Measurements from ENCODE around the gene SCN9A.
"Not testable (repeated sequence)": the region's sequence is repeated elsewhere in the genome, so short reads cannot be mapped to it uniquely, and the experiment has no call there.

GRCh38 chr2:166209944-166210343 is 165.8 kb downstream of the SCN9A start:
- not testable (repeated sequence) for TF ChIP-seq JUND (IDR thresholded peaks at IDR 0.05); POLR2AphosphoS5 (IDR thresholded peaks at IDR 0.05; ENCODE audit: low read depth, low read length); ATF3 (IDR thresholded peaks at IDR 0.05); EZH2phosphoT487 (IDR thresholded peaks at IDR 0.05; ENCODE audit: borderline replicate concordance); POLR2A (IDR thresholded peaks at IDR 0.05; ENCODE audit: borderline replicate concordance, extremely low read depth, insufficient read depth, insufficient read length); MAX (IDR thresholded peaks at IDR 0.05); RAD21 (IDR thresholded peaks at IDR 0.05; ENCODE audit: low read depth); ZNF274 (IDR thresholded peaks at IDR 0.05; ENCODE audit: low read depth, low read length)
- TF ChIP-seq, protein P1, sequence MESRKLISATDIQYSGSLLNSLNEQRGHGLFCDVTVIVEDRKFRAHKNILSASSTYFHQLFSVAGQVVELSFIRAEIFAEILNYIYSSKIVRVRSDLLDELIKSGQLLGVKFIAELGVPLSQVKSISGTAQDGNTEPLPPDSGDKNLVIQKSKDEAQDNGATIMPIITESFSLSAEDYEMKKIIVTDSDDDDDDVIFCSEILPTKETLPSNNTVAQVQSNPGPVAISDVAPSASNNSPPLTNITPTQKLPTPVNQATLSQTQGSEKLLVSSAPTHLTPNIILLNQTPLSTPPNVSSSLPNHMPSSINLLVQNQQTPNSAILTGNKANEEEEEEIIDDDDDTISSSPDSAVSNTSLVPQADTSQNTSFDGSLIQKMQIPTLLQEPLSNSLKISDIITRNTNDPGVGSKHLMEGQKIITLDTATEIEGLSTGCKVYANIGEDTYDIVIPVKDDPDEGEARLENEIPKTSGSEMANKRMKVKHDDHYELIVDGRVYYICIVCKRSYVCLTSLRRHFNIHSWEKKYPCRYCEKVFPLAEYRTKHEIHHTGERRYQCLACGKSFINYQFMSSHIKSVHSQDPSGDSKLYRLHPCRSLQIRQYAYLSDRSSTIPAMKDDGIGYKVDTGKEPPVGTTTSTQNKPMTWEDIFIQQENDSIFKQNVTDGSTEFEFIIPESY (IDR thresholded peaks at IDR 0.05; ENCODE audit: extremely low read depth, insufficient replicate concordance, low read length) = not testable (repeated sequence)
- TF ChIP-seq, protein P2, sequence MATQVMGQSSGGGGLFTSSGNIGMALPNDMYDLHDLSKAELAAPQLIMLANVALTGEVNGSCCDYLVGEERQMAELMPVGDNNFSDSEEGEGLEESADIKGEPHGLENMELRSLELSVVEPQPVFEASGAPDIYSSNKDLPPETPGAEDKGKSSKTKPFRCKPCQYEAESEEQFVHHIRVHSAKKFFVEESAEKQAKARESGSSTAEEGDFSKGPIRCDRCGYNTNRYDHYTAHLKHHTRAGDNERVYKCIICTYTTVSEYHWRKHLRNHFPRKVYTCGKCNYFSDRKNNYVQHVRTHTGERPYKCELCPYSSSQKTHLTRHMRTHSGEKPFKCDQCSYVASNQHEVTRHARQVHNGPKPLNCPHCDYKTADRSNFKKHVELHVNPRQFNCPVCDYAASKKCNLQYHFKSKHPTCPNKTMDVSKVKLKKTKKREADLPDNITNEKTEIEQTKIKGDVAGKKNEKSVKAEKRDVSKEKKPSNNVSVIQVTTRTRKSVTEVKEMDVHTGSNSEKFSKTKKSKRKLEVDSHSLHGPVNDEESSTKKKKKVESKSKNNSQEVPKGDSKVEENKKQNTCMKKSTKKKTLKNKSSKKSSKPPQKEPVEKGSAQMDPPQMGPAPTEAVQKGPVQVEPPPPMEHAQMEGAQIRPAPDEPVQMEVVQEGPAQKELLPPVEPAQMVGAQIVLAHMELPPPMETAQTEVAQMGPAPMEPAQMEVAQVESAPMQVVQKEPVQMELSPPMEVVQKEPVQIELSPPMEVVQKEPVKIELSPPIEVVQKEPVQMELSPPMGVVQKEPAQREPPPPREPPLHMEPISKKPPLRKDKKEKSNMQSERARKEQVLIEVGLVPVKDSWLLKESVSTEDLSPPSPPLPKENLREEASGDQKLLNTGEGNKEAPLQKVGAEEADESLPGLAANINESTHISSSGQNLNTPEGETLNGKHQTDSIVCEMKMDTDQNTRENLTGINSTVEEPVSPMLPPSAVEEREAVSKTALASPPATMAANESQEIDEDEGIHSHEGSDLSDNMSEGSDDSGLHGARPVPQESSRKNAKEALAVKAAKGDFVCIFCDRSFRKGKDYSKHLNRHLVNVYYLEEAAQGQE (IDR thresholded peaks at IDR 0.05; ENCODE audit: low read depth) = not testable (repeated sequence)
- TF ChIP-seq, protein P3, sequence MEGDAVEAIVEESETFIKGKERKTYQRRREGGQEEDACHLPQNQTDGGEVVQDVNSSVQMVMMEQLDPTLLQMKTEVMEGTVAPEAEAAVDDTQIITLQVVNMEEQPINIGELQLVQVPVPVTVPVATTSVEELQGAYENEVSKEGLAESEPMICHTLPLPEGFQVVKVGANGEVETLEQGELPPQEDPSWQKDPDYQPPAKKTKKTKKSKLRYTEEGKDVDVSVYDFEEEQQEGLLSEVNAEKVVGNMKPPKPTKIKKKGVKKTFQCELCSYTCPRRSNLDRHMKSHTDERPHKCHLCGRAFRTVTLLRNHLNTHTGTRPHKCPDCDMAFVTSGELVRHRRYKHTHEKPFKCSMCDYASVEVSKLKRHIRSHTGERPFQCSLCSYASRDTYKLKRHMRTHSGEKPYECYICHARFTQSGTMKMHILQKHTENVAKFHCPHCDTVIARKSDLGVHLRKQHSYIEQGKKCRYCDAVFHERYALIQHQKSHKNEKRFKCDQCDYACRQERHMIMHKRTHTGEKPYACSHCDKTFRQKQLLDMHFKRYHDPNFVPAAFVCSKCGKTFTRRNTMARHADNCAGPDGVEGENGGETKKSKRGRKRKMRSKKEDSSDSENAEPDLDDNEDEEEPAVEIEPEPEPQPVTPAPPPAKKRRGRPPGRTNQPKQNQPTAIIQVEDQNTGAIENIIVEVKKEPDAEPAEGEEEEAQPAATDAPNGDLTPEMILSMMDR (IDR thresholded peaks at IDR 0.05 in 2 of 3, conservative IDR thresholded peaks at IDR 0.05 in 1 of 3; ENCODE audit: borderline replicate concordance in 1 of 3, insufficient read depth in 1 of 3, low read depth in 2 of 3, low read length in 2 of 3) = not testable (repeated sequence)
